ACHN (cell line): ENCODE data around the gene SYMPK.
A peak's percentile ranks its signal among the peaks of the same experiment; 100 is the strongest.
"Not testable (repeated sequence)": the region's sequence is repeated elsewhere in the genome, so short reads cannot be mapped to it uniquely, and the experiment has no call there.

ENCODE experiments used
- DNase-seq: peaks from one replicate; pipeline ENCODE4 v3.0.0-alpha.2; 2015
- in situ Hi-C: cut with HindIII; loops from 2 replicates; pipeline ENCODE4 v1.10.0; 2017; ENCODE audit warnings: low sequenced_read_pairs, low pct_ligation_motif_present, low pct_unique_long_range_greater_than_20kb

SYMPK gene

GRCh38 chr19:45873219-45873772, 10.3 kb upstream of the SYMPK start:
- in situ Hi-C loops = no loop called here
- no peak for DNase-seq

GRCh38 chr19:45872095-45872919, 9.4 kb upstream of the SYMPK start:
- no peak for DNase-seq
- in situ Hi-C loops = no loop called here

- DNase-seq = no peak
- in situ Hi-C loops = no loop called here
Measured at GRCh38 chr19:45870798-45871197, 7.9 kb upstream of the SYMPK start.

GRCh38 chr19:45867241-45867640, 4.3 kb upstream of the SYMPK start:
- in situ Hi-C loops, DNase-seq: not testable (repeated sequence)

- DNase-seq = no peak
- in situ Hi-C loops = no loop called here
Measured at GRCh38 chr19:45866400-45867176, 3.6 kb upstream of the SYMPK start.

GRCh38 chr19:45865269-45865948, 2.5 kb upstream of the SYMPK start:
- no peak for DNase-seq
- in situ Hi-C loops = no loop called here

GRCh38 chr19:45864629-45865082, 1.7 kb upstream of the SYMPK start:
- no peak for DNase-seq
- in situ Hi-C loops = no loop called here

- peak; percentile 59 for DNase-seq
- in situ Hi-C loops = no loop called here
Measured at GRCh38 chr19:45863840-45864628, 1.1 kb upstream of the SYMPK start, which contains the start of gene FOXA3. TSS of gene FOXA3 (plus strand) at chr19:45864326. CDS start at chr19:45864457, 131 bp downstream.

GRCh38 chr19:45863335-45863839, 440 bp upstream of the SYMPK start:
- DNase-seq = no peak
- in situ Hi-C loops = no loop called here

GRCh38 chr19:45862271-45862563, 730 bp downstream of the SYMPK start:
- in situ Hi-C loops = no loop called here
- no peak for DNase-seq

GRCh38 chr19:45860359-45861259, 2.3 kb downstream of the SYMPK start:
- DNase-seq = no peak
- in situ Hi-C loops = no loop called here

- in situ Hi-C loops = no loop called here
Measured at GRCh38 chr19:45854167-45854778, 8.7 kb downstream of the SYMPK start.

GRCh38 chr19:45852983-45853382, 10.0 kb downstream of the SYMPK start:
- DNase-seq = no peak
- in situ Hi-C loops = no loop called here

More at GRCh38 chr19:45854167-45854778, 8.7 kb downstream of the SYMPK start:
- no peak for DNase-seq

GRCh38 chr19:45852145-45852750, 10.7 kb downstream of the SYMPK start:
- in situ Hi-C loops = no loop called here
- no peak for DNase-seq

- in situ Hi-C loops = no loop called here
Measured at GRCh38 chr19:45848922-45849321, 14.0 kb downstream of the SYMPK start.

GRCh38 chr19:45847663-45848062, 15.3 kb downstream of the SYMPK start:
- in situ Hi-C loops = no loop called here

More at GRCh38 chr19:45848922-45849321, 14.0 kb downstream of the SYMPK start:
- no peak for DNase-seq

More at GRCh38 chr19:45847663-45848062, 15.3 kb downstream of the SYMPK start:
- no peak for DNase-seq
